Stomach (tissue), 4 donors: ENCODE measurements around the gene POFUT2.

ENCODE experiments used
- CTCF ChIP-seq, 7 experiments: fragments of 450-650 bp in 4 of 7; fragments of 200-600 bp in 3 of 7; sonication (generic) in 3 of 7; IDR thresholded peaks; one replicate each; pipeline ENCODE4 v1.5.1; 2016 to 2019; ENCODE audit warnings: antibody characterized with exemption in 7 of 7, control low read depth in 2 of 7, mild to moderate bottlenecking in 1 of 7
- EP300 ChIP-seq: sonication (generic); formaldehyde crosslinking; IDR thresholded peaks from one replicate; pipeline ENCODE4 v1.6.1; 2017; ENCODE audit warnings: antibody characterized with exemption
- POLR2A ChIP-seq, 4 donors: fragments of 450-650 bp; IDR thresholded peaks; one replicate each; pipeline ENCODE4 v1.6.1; 2016; ENCODE audit warnings: antibody characterized with exemption in 4 of 4, control low read depth in 2 of 4, mild to moderate bottlenecking in 1 of 4, moderate library complexity in 1 of 4
- POLR2AphosphoS5 ChIP-seq, 3 donors: sonication (generic); formaldehyde crosslinking; IDR thresholded peaks; one replicate each; pipeline ENCODE4 v1.6.1; 2016; ENCODE audit warnings: antibody characterized with exemption in 3 of 3

- TF ChIP-seq CTCF (IDR thresholded peaks at IDR 0.05) (no peak), EP300 (no peak), POLR2A (IDR thresholded peaks at IDR 0.05) (no peak), POLR2AphosphoS5 (IDR thresholded peaks at IDR 0.05) (no peak)
These were observed 38.8 kb downstream of the POFUT2 start for GRCh38 chr21:45248893-45249381.
